ENCODE measurements around the gene ZNF462.

GRCh38 chr9:107029146-107029545 is 166.2 kb downstream of the ZNF462 start:
- TF ChIP-seq CTCF (conservative IDR thresholded peaks at IDR 0.05; ENCODE audit: low read length) (no peak), EZH2phosphoT487 (IDR thresholded peaks at IDR 0.05; ENCODE audit: borderline replicate concordance) (no peak)

All from Loucy (cell line).